Skeletal muscle tissue (tissue), 4 donors: ENCODE data around the gene ZMYM4. TPM values are rescaled to one million over a fixed set of nuclear protein-coding genes. Genes with fewer than 3 reads are reported as not detected.

Source experiments
- H3K27ac ChIP-seq: one replicate; pipeline ENCODE4 v1.7.0; 2013; ENCODE audit warnings: mild to moderate bottlenecking, low read depth, low read length, inconsistent platforms
- H3K27me3 ChIP-seq, 3 donors: one replicate each; pipeline ENCODE4 v1.7.0; 2013; ENCODE audit warnings: low read length in 3 of 3; ENCODE audit not compliant: control insufficient read depth in 3 of 3, insufficient read depth in 3 of 3
- H3K36me3 ChIP-seq, 3 donors: one replicate each; pipeline ENCODE4 v1.7.0; 2013; ENCODE audit warnings: low read length in 3 of 3; ENCODE audit not compliant: control insufficient read depth in 3 of 3, insufficient read depth in 3 of 3
- H3K4me1 ChIP-seq, 3 donors: one replicate each; pipeline ENCODE4 v1.7.0; 2013; ENCODE audit warnings: low read length in 3 of 3, mild to moderate bottlenecking in 3 of 3; ENCODE audit not compliant: control insufficient read depth in 3 of 3, insufficient read depth in 3 of 3
- H3K4me3 ChIP-seq, 3 donors: one replicate each; pipeline ENCODE4 v1.7.0; 2013; ENCODE audit warnings: low read length in 3 of 3
- H3K9ac ChIP-seq, 3 donors: one replicate each; pipeline ENCODE4 v1.7.0; 2013; ENCODE audit warnings: low read length in 3 of 3, mild to moderate bottlenecking in 3 of 3, moderate library complexity in 2 of 3, low read depth in 1 of 3
- H3K9me3 ChIP-seq, 3 donors: one replicate each; pipeline ENCODE4 v1.7.0; 2013; ENCODE audit warnings: low read length in 3 of 3; ENCODE audit not compliant: control insufficient read depth in 3 of 3
- total RNA-seq: library from RNA; depleted of rRNA; stranded (reverse); fragments of >200 nt; gene quantifications from one replicate; pipeline ENCODE4 v1.2.3, GENCODE V29; 2014
- donor health status: Osteomylitis.

Gene ZMYM4
- total RNA-seq, 1 donor from 2014 or later, result 53.2 TPM

DNA sequence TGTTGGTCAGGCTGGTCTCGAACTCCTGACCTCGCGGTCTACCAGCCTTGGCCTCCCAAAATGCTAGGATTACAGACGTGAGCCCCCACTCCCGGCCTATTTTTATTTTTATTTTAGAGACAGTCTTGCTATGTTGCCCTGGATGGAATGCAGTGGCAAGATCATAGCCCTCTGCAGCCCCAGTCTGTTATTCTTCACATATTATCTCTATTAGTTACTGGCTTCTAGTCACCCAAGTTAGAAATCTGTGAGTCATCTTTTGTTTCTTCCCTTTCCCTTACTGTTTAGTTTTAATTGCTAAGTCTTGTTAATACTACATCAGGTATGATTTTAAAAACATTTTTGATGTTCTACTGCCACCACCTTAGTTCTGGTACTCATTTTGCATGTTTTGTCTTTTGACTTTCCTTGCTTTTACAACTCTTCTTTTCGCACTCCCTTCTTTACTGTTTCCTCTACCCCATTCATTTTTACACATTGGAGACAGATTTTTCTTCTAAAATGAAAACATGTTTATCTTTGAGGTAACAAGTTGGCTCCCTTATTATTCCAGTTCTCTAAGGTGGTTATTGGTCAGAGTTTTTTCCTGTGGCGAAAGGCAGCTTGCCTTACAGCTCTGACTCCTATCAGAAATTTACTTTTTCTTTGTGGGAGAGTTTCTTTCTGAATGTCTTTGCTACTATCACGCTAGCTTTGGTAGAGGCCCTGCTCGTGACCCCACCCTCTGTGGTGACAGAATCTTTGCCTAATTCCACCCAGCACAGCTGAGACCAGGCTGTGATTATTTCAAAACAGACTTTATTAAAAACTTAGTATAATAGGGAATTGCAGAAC, 19.5 kb downstream of the ZMYM4 start:
- Histone ChIP-seq H3K9me3 (no peaks in the 10 kb centered on the region), H3K4me1 (no peaks in the 10 kb centered on the region), H3K4me3 (no peak overlapping the region), H3K9ac (peak overlapping the region in 2 of 3 donors; percentile 14 to 30), H3K27ac (no peak overlapping the region), H3K27me3 (no peaks in the 10 kb centered on the region), H3K36me3 (peaks cover 3 to 5% (median 3%) of the 10 kb centered on the region in 3 donors)

- no peaks in the 10 kb centered on the region for H3K9me3 ChIP-seq
- no peak overlapping the region for H3K4me3 ChIP-seq
- no peak overlapping the region for H3K27ac ChIP-seq
- no peaks in the 10 kb centered on the region for H3K4me1 ChIP-seq
- H3K36me3 ChIP-seq, result peaks cover 3 to 6% (median 5%) of the 10 kb centered on the region in 3 donors
- H3K9ac ChIP-seq, result peak overlapping the region in 1 of 3 donors; percentile 30
- H3K27me3 ChIP-seq, result no peaks in the 10 kb centered on the region
Measured at GRCh38 chr1:35288761-35289160, 20.3 kb downstream of the ZMYM4 start.

- Histone ChIP-seq H3K9ac (no peak overlapping the region), H3K27me3 (no peaks in the 10 kb centered on the region), H3K9me3 (no peaks in the 10 kb centered on the region), H3K27ac (no peak overlapping the region), H3K36me3 (peaks cover 0 to 3% (median 3%) of the 10 kb centered on the region in 3 donors), H3K4me3 (no peak overlapping the region), H3K4me1 (no peaks in the 10 kb centered on the region)
Measured at GRCh38 chr1:35290452-35290851, 21.9 kb downstream of the ZMYM4 start.

- H3K4me3 ChIP-seq, result no peak overlapping the region
- no peaks in the 10 kb centered on the region for H3K27me3 ChIP-seq
- H3K4me1 ChIP-seq, result peaks cover 0 to 8% (median 5%) of the 10 kb centered on the region in 3 donors
- H3K27ac ChIP-seq, result no peak overlapping the region
- H3K9me3 ChIP-seq, result no peaks in the 10 kb centered on the region
- H3K36me3 ChIP-seq, result peaks cover 5 to 11% (median 6%) of the 10 kb centered on the region in 3 donors
- H3K9ac ChIP-seq, result no peak overlapping the region
Measured at GRCh38 chr1:35294809-35295208, 26.3 kb downstream of the ZMYM4 start.

- H3K4me1 ChIP-seq, result peaks cover 2 to 16% (median 10%) of the 10 kb centered on the region in 3 donors
- H3K36me3 ChIP-seq, result peaks cover 3 to 11% (median 5%) of the 10 kb centered on the region in 3 donors
- no peak overlapping the region for H3K4me3 ChIP-seq
- peak overlapping the region in 1 of 3 donors; percentile 20 for H3K9ac ChIP-seq
- H3K9me3 ChIP-seq, result no peaks in the 10 kb centered on the region
- H3K27ac ChIP-seq, result no peak overlapping the region
- H3K27me3 ChIP-seq, result no peaks in the 10 kb centered on the region
Measured at GRCh38 chr1:35297886-35298285, 29.4 kb downstream of the ZMYM4 start.

DNA sequence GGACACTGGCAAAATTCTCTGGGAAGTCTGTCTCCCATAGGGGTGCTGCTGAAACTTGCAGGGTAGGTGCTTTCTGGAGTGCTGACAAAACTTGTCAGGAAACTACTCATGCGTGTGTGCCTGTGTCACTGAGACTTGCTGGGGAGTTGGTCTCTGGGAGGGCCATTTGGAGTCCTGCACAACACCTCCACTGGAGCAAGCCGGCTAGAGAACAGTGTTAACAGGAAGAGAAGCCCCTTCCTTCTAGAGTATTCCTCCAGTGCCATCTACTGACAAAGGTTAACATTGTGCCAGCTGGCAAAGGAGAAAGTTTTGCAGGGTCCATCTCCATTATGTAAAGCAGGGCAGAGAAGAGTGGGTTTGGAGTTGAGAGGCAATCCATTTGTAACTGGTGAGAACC, 30.0 kb downstream of the ZMYM4 start:
- no peaks in the 10 kb centered on the region for H3K27me3 ChIP-seq
- peaks cover 3 to 7% (median 5%) of the 10 kb centered on the region in 3 donors for H3K36me3 ChIP-seq
- H3K4me1 ChIP-seq, result peaks cover 2 to 16% (median 10%) of the 10 kb centered on the region in 3 donors
- H3K4me3 ChIP-seq, result no peak overlapping the region
- H3K27ac ChIP-seq, result no peak overlapping the region
- H3K9me3 ChIP-seq, result no peaks in the 10 kb centered on the region
- peak overlapping the region in 1 of 3 donors; percentile 40 for H3K9ac ChIP-seq

- H3K27me3 ChIP-seq, result no peaks in the 10 kb centered on the region
- H3K4me3 ChIP-seq, result no peak overlapping the region
- peaks cover 5 to 16% (median 12%) of the 10 kb centered on the region in 3 donors for H3K4me1 ChIP-seq
- no peak overlapping the region for H3K9ac ChIP-seq
- no peaks in the 10 kb centered on the region for H3K9me3 ChIP-seq
- H3K36me3 ChIP-seq, result peaks cover 3 to 7% (median 5%) of the 10 kb centered on the region in 3 donors
- H3K27ac ChIP-seq, result no peak overlapping the region
Measured at GRCh38 chr1:35300376-35300775, 31.9 kb downstream of the ZMYM4 start.

DNA sequence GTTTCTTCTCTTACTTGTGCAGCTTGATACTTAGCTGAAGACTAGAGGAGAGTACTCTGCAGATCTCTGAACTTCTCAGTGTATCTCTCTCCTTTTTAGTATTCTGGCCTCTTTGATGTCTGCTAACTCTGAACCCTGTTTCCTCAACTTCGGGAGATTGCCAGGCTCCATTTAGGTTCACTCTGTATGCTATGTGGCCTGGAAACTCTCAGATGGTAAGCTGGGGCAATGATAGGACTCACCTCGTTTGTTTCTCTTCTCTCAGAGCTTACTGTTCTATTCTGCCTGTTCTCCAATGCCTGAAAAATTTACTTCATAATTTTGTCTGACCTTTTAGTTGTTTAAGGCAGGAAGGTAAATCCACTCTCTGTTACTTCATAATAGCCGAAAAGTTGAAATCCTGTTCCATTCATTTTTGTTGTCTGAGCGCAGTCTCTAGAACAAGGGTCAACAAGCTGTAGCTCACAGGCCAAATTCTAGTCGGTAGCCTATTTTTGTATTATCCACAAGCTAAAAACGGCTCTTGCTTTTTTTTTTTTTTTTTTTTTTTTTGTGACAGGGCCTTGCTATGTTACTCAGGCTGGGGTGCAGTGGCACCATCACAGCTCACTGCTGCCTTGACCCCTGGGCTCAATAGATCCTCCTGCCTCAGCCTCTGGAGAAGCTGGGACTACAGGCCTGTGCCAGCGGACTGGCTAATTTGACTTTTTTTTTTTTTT, 33.3 kb downstream of the ZMYM4 start:
- Histone ChIP-seq H3K36me3 (peaks cover 0 to 6% (median 5%) of the 10 kb centered on the region in 3 donors), H3K27ac (peak overlapping the region; percentile 72), H3K4me1 (peaks cover 10 to 19% (median 12%) of the 10 kb centered on the region in 3 donors), H3K27me3 (no peaks in the 10 kb centered on the region), H3K4me3 (peak overlapping the region in 1 of 3 donors; percentile 24), H3K9ac (peak overlapping the region in 1 of 3 donors; percentile 33), H3K9me3 (no peaks in the 10 kb centered on the region)

GRCh38 chr1:35305383-35305782, 36.9 kb downstream of the ZMYM4 start:
- H3K4me1 ChIP-seq, result peaks cover 8 to 14% (median 10%) of the 10 kb centered on the region in 3 donors
- peak overlapping the region; percentile 90 for H3K27ac ChIP-seq
- H3K9me3 ChIP-seq, result no peaks in the 10 kb centered on the region
- peaks cover 0 to 7% (median 2%) of the 10 kb centered on the region in 3 donors for H3K36me3 ChIP-seq
- no peaks in the 10 kb centered on the region for H3K27me3 ChIP-seq
- peak overlapping the region in 1 of 3 donors; percentile 7 for H3K4me3 ChIP-seq
- peak overlapping the region in 1 of 3 donors; percentile 27 for H3K9ac ChIP-seq

DNA sequence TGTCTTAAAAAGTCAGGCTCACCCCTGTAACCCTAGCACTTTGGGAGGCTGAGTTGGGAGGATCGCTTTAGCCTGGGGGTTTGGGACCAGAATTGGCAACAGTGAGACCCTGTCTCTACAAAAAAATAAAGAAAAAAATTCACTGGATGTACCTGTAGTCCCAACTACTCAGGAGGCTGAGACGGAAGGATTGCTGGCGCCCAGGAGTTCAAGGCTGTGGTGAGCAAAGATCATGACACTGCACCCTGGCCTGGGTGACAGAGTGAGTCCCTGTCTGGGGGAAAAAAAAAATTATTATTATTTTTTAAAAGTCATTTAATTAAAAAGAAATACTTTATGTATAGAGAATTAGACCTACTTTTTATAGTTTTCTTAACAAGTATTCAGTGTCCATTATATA, 47.1 kb downstream of the ZMYM4 start:
- H3K9ac ChIP-seq, result no peak overlapping the region
- H3K36me3 ChIP-seq, result peaks cover 0 to 3% (median 2%) of the 10 kb centered on the region in 3 donors
- no peak overlapping the region for H3K4me3 ChIP-seq
- H3K27me3 ChIP-seq, result no peaks in the 10 kb centered on the region
- peaks cover 2 to 14% (median 11%) of the 10 kb centered on the region in 3 donors for H3K4me1 ChIP-seq
- no peak overlapping the region for H3K27ac ChIP-seq
- H3K9me3 ChIP-seq, result no peaks in the 10 kb centered on the region
